Body of pancreas (tissue), 4 donors: ENCODE measurements around the gene MAP4K5.
"Not testable (repeated sequence)": the region's sequence is repeated elsewhere in the genome, so short reads cannot be mapped to it uniquely, and the experiment has no call there.

Experiments
- CTCF ChIP-seq, 7 experiments: fragments of 450-650 bp in 4 of 7; fragments of 200-600 bp in 3 of 7; sonication (generic) in 3 of 7; IDR thresholded peaks; one replicate each; pipeline ENCODE4 v1.5.1; 2016 to 2019; ENCODE audit warnings: antibody characterized with exemption in 7 of 7
- POLR2A ChIP-seq, 3 donors: fragments of 450-650 bp; IDR thresholded peaks; one replicate each; pipeline ENCODE4 v1.6.1; 2016; ENCODE audit warnings: antibody characterized with exemption in 3 of 3, mild to moderate bottlenecking in 2 of 3

GRCh38 chr14:50538034-50538433 is 5.7 kb upstream of the MAP4K5 start:
- TF ChIP-seq CTCF, POLR2A (IDR thresholded peaks at IDR 0.05): not testable (repeated sequence)
